ENCODE data around the gene SRP54. TPM values are rescaled to one million over a fixed set of nuclear protein-coding genes. Genes with fewer than 3 reads are reported as not detected.

Gene SRP54
- total and polyA plus RNA-seq, 2 of the 8 experiments (the other 6 are each of a cell fraction or from before 2014, with no cell fraction given): 19.7 to 60.0 TPM

- Histone ChIP-seq H4K91ac (replicated peaks; ENCODE audit: insufficient read length, low read length) (no peak overlapping the region), H3K23ac (ENCODE audit: insufficient read length) (no peak overlapping the region), H2BK5ac (ENCODE audit: low read depth, low read length) (no peak overlapping the region), H3K18ac (ENCODE audit: extremely low read depth, low read length) (no peak overlapping the region), H2AK5ac (ENCODE audit: low read depth, low read length) (no peak overlapping the region), H3K27me3 (replicated peaks in 1 of 4; ENCODE audit: control insufficient read depth in 3 of 4, extremely low read depth in 1 of 4, insufficient read depth in 3 of 4, low read length in 3 of 4) (no peaks in the 10 kb centered on the region), H2BK12ac (ENCODE audit: low read depth, low read length) (no peak overlapping the region), H2AFZ (ENCODE audit: low read length) (no peak overlapping the region), H3K4ac (replicated peaks; ENCODE audit: insufficient read length, low read depth, low read length) (no peak overlapping the region), H2BK20ac (ENCODE audit: low read length) (no peak overlapping the region), H4K20me1 (replicated peaks in 1 of 2; ENCODE audit: control insufficient read depth in 1 of 2, insufficient read depth in 2 of 2, low read length in 2 of 2) (peaks cover 0 to 3% of the 10 kb centered on the region in 2 experiments), H3K36me3 (ENCODE audit: control insufficient read depth in 2 of 4, insufficient read depth in 4 of 4, low read length in 3 of 4) (peaks cover 2 to 11% (median 5%) of the 10 kb centered on the region in 4 experiments; a peak in 6 of 8 replicates), H3K27ac (ENCODE audit: low read depth, low read length) (no peak overlapping the region), H3K4me1 (replicated peaks in 1 of 4; ENCODE audit: control insufficient read depth in 3 of 4, insufficient read depth in 4 of 4, low read length in 3 of 4) (no peaks in the 10 kb centered on the region), H3K79me2 (ENCODE audit: control insufficient read depth in 1 of 2, insufficient read depth in 2 of 2, low read length in 2 of 2) (no peaks in the 10 kb centered on the region), H3K9me3 (ENCODE audit: insufficient read depth in 2 of 2, low read depth in 1 of 2, low read length in 1 of 2) (no peaks in the 10 kb centered on the region), H4K8ac (ENCODE audit: extremely low read depth, insufficient read depth, low read length) (no peak overlapping the region), H3K56ac (replicated peaks; ENCODE audit: insufficient read length, low read depth, low read length) (no peak overlapping the region), H4K5ac (ENCODE audit: insufficient read length, low read depth, low read length) (no peak overlapping the region), H3K4me3 (ENCODE audit: extremely low read depth in 1 of 4, insufficient read depth in 2 of 4, low read depth in 3 of 4, low read length in 4 of 4) (no peak overlapping the region), H3K14ac (ENCODE audit: insufficient read length) (no peak overlapping the region), H3K23me2 (ENCODE audit: low read depth, low read length) (no peaks in the 10 kb centered on the region), H3K4me2 (ENCODE audit: insufficient read depth in 1 of 2, low read depth in 2 of 2, low read length in 2 of 2) (no peak overlapping the region), H3K79me1 (ENCODE audit: low read depth, low read length) (no peaks in the 10 kb centered on the region; the same call in 1 of the 2 replicates), H2BK15ac (ENCODE audit: low read length) (no peak overlapping the region), H3K9ac (replicated peaks in 1 of 4; ENCODE audit: extremely low read depth in 1 of 4, low read depth in 3 of 4, low read length in 3 of 4) (no peak overlapping the region), H2BK120ac (replicated peaks; ENCODE audit: low read depth, low read length) (no peak overlapping the region)
- ChIA-PET POLR2A (ENCODE audit: partially characterized antibody) (no interaction called here), CTCF (ENCODE audit: partially characterized antibody) (interaction anchor here (1.2 kb wide), 1 partner anchor 12 kb away, joined by 5 read pairs; no protein-coding TSS in a partner anchor)
- 94% methylated on average over 2 of the region's 2 CpGs; no CpG with 5 or more reads in 1 of the 2 experiments for WGBS, 2 experiments (ENCODE audit: extremely low coverage in 1 of 2, insufficient coverage in 1 of 2, insufficient read length in 1 of 2, insufficient replicate concordance in 2 of 2, low coverage in 1 of 2, low lambda C conversion rate in 2 of 2, missing lambda C conversion rate in 1 of 2)
- FAIRE-seq: no peak
- DNase-seq (ENCODE audit: low read depth in 1 of 2, low spot score in 2 of 2): no peak
- TF ChIP-seq MAFK (IDR thresholded peaks at IDR 0.05; ENCODE audit: low read depth, low read length) (peak; percentile 40; the same call in 1 of the 2 replicates), HDAC6 (IDR thresholded peaks at IDR 0.05; ENCODE audit: low read depth, low read length) (no peak)
Measured at GRCh38 chr14:35001621-35002020, 18.8 kb downstream of the SRP54 start.

All from H1 (cell line).